PFSK-1 (cell line): Measurements from ENCODE around the gene TRAPPC3L.

Source experiments
- FOXP2 ChIP-seq: optimal IDR thresholded peaks from 2 replicates; pipeline ENCODE3; 2011; ENCODE audit warnings: borderline replicate concordance, control low read depth, inconsistent platforms; ENCODE audit not compliant: insufficient read depth; ENCODE audit errors: extremely low read length, extremely low read depth
- POLR2AphosphoS5 ChIP-seq: IDR thresholded peaks from 2 replicates; pipeline ENCODE4 v1.6.1; 2012; ENCODE audit warnings: low read depth, mild to moderate bottlenecking, control low read depth, low read length, moderate library complexity
- SIN3A ChIP-seq: IDR thresholded peaks from 2 replicates; pipeline ENCODE4 v1.6.1; 2012; ENCODE audit warnings: mild to moderate bottlenecking, low read length, moderate library complexity, borderline replicate concordance; ENCODE audit not compliant: insufficient read depth
- TAF1 ChIP-seq: IDR thresholded peaks from 2 replicates; pipeline ENCODE4 v1.6.1; 2012; ENCODE audit warnings: low read length, control low read depth, borderline replicate concordance; ENCODE audit not compliant: insufficient read depth

GRCh38 chr6:116497113-116497676 is 48.3 kb downstream of the TRAPPC3L start:
- TF ChIP-seq TAF1 (no peak), POLR2AphosphoS5 (no peak), FOXP2 (no peak), SIN3A (no peak)
